NCI-H524 (cell line): ENCODE measurements around the gene MCM5.
A peak's percentile ranks its signal among the peaks of the same experiment; 100 is the strongest.
"Not testable (repeated sequence)": the region's sequence is repeated elsewhere in the genome, so short reads cannot be mapped to it uniquely, and the experiment has no call there.

Experiments used
- DNase-seq, 2 experiments: peaks; one replicate each; lab custom pipeline; 2025; lab: John Stamatoyannopoulos, UW

The MCM5 gene

GRCh38 chr22:35399678-35400500, at the start of gene MCM5:
MCM5 (plus strand) TSS chr22:35400140; CDS start chr22:35400439, 299 bp downstream.
- DNase-seq: peak; percentile 97 to 99

GRCh38 chr22:35350539-35351503, 49.1 kb upstream of the MCM5 start:
- DNase-seq: peak; percentile 90 to 94

- DNase-seq: peak; percentile 39 to 68
Measured at GRCh38 chr22:35352214-35353111, 47.5 kb upstream of the MCM5 start.

- DNase-seq: no peak
Measured at GRCh38 chr22:35353318-35353717, 46.6 kb upstream of the MCM5 start.

- no peak for DNase-seq
Measured at GRCh38 chr22:35354068-35354467, 45.9 kb upstream of the MCM5 start.

GRCh38 chr22:35357883-35358621, 41.9 kb upstream of the MCM5 start:
- DNase-seq: no peak

GRCh38 chr22:35359380-35360065, 40.4 kb upstream of the MCM5 start:
- DNase-seq: no peak

GRCh38 chr22:35361001-35361558, 38.9 kb upstream of the MCM5 start:
- DNase-seq: no peak

- DNase-seq: no peak
Measured at GRCh38 chr22:35363566-35364086, 36.3 kb upstream of the MCM5 start.

- DNase-seq: not testable (repeated sequence)
Measured at GRCh38 chr22:35364230-35364629, 35.7 kb upstream of the MCM5 start.

- peak in 1 of 2 experiments; percentile 42 for DNase-seq
Measured at GRCh38 chr22:35367331-35367886, 32.5 kb upstream of the MCM5 start.

- DNase-seq: no peak
Measured at GRCh38 chr22:35368386-35368785, 31.6 kb upstream of the MCM5 start.

GRCh38 chr22:35369996-35370395, 29.9 kb upstream of the MCM5 start:
- peak; percentile 73 to 76 for DNase-seq

- DNase-seq: no peak
Measured at GRCh38 chr22:35373781-35374180, 26.2 kb upstream of the MCM5 start.

- DNase-seq: no peak
Measured at GRCh38 chr22:35375031-35375430, 24.9 kb upstream of the MCM5 start.

GRCh38 chr22:35375526-35375925, 24.4 kb upstream of the MCM5 start:
- no peak for DNase-seq

- DNase-seq: peak; percentile 48 to 66
Measured at GRCh38 chr22:35376728-35377472, 23.0 kb upstream of the MCM5 start.

GRCh38 chr22:35377735-35378134, 22.2 kb upstream of the MCM5 start:
- no peak for DNase-seq

GRCh38 chr22:35378621-35379020, 21.3 kb upstream of the MCM5 start:
- DNase-seq: no peak
